GM21360 (cell line): ENCODE data around the gene ZNF407.

Experiments
- ATAC-seq: cut with Tn5 transposase; IDR thresholded peaks from one replicate; pipeline ENCODE4 v1.9.1; 2021; ENCODE audit warnings: mild to moderate bottlenecking, moderate library complexity; ENCODE audit not compliant: unreplicated experiment

Gene ZNF407

GRCh38 chr18:74914648-74915047 is 317.0 kb downstream of the ZNF407 start:
- no peak for ATAC-seq

DNA sequence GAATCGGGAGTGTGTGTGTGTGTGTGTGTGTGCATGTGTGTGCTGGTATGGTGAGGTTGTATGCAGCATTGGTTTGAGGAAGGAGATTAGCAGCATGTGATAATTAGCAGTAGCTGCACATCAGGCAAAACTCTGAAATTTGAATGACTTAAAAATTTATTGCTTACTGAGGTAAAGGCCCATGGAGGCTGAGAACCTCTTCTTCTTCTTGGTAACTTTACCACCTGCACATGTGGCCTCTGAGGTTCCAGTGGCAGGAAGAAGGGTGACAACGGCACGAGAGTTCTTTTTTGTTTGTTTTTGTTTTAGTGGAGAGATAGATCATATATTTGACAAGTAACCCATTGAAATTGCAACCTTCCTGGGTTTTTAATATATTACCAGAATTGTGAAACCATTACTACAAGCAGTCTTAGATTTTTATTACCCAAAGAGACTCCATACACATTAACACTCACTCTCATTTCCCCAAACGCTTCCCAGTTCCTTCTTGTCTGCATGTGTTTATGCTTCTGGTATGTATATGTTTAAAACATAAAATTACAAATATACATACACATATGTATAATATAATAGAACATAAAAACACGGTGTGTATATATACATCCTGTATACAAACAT is 319.2 kb downstream of the ZNF407 start:
- no peak for ATAC-seq

DNA sequence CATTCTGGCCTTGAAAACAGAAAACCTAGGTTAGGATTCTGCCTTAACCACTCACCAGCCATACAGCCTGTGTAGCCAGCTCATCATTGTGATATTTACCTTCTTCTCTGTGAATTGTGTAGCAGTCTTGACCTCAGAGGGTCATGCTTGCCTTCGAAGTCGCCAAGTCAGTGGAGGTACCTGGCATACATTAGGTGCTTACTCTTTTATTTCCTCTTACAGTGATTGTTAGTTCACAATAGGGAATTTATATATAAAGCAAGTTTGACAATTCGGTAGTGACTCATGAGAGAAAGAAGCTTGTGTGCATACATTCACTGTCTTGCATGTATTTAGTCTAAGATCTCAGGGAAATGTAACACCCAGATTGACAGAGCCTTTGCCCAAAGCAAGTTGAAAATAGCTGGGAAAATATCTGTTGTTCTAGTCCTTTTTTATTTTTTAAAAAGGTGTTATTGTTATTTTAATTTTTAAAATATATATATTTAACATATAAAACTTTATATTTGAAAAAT is 320.7 kb downstream of the ZNF407 start:
- ATAC-seq: no peak

DNA sequence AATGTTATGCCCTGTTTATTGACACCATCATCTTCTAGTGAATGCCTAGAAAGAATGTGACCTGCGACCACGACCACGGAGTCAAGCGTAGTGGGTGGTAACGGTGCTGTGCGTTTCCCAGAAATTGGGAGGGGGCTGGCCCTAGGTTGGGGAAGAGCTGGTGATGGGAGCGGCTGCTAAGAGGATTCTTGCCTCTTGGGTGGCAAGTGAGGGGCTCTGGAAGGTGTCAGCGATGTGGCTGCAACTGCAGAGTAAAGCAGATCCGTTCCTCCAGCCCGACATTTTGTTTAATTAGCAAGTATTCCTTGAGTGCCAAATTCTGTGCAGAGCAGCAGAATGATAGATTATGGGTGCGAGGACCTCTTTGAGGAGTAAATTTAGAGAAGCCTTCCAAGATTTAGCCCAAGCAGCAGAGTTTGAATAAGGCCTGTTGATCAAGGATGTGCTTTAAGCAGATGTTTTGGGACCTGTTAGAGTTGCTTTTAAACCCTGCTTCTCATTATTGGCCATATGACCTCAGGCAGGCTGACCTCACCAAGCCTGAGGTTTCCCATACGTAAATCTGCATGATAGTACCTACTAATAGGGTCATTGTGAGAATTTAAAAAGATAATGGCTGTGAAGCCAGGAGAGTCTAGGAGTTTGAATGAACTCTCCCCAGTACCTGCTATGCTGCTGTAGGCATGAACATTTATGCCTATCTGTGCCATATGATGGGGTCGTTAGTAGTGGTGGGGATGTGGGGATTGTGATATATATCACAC is 323.6 kb downstream of the ZNF407 start:
- ATAC-seq: no peak

- no peak for ATAC-seq
Measured at GRCh38 chr18:74926051-74926450, 328.4 kb downstream of the ZNF407 start.

DNA sequence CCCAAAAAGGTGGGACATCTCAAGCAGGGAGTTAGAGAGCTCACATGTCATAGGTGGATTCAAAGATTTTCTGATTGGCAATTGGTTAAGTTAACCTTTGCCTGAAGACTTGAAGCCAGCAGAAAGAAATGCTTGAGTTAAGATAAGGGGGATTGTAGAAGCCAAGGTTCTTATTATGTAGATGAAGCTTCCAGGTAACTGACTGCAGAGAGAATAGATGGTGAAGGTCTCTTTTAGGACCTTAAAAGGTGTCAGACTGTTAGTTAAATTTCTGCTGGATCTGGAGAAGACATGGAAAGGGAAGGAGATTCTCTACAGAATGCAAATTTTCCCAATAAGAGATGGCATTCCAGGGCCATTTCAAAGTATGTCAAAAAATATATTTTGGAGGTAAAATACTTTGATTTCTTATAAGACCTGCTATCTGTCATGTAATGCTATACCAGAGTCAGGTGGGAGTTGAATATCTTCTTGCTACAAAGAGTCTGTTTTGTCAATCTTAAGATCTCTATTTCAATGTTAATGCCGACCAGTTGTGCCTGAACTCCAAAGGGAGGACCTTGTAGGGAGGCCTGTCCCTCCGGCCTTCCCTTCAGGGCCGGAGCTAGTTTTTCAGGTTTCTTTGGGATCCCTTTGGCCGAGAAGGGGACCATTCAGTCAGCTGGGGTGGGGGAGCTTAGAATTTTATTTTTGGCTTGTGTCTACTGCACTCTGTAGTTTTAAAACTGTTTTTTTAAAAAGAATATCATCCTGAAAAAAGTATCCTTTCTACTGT is 330.7 kb downstream of the ZNF407 start:
- ATAC-seq: no peak

GRCh38 chr18:74929110-74929509 is 331.4 kb downstream of the ZNF407 start:
- ATAC-seq: no peak

- no peak for ATAC-seq
Measured at GRCh38 chr18:74930616-74931015, 332.9 kb downstream of the ZNF407 start.

DNA sequence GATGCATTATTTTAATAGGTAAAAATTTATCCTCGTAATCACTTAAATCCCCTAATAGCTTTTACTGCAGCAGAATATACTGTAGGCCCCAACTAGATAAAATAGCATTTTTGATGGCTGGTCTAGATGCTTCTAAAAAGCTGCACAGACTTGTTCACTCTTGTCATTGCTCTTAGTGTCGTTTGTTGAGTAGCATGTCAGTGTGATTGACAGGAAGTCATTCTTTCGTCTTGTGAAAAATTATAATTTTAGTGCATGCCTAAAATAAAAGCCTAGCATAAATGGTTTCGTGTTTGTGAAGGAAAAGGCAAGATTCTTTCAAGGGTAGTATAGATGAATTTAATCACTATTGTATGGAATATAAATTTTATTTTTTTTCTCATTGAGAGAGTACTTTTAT is 336.3 kb downstream of the ZNF407 start:
- ATAC-seq: no peak

DNA sequence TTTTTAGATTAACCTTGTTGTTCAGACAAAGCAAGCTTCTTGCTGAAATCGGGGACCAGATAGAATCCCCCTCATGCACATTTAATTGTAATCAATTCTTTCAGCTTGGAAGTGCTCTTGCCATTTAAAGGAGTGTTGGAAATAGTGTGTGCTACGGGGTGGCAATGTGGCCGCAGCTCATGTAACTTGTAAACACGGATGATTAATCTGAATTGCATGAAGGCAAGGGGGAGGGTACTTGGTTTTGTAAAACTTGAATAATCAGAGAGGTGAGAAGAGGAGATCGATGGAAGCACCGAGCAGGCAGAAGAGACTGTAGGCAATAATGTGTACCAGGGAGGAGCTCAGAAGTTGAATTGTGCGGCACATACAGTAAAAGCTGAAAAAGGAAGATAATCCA is 337.8 kb downstream of the ZNF407 start:
- no peak for ATAC-seq

GRCh38 chr18:74936343-74936742 is 338.7 kb downstream of the ZNF407 start:
- ATAC-seq: no peak

GRCh38 chr18:74937291-74937690 is 339.6 kb downstream of the ZNF407 start:
- ATAC-seq: no peak

DNA sequence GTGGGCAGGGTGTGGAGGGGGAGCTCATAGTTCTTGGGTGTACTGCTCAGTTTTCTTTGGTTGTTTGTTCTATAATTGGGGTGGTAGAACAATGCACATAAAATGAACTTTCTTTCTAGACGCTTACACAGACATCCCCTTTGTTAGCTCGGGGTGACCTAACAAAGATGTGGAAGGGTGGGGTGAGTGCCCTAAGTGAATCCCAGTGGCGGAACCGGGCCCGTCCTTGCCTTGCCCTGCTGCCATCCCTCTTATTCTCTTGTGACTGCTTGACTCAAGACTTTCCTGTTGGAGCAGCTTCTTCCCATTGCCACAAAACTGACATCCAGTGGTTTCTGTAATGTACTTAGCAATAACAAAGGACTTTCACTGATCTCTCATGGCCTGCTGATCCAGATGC is 343.2 kb downstream of the ZNF407 start:
- no peak for ATAC-seq

DNA sequence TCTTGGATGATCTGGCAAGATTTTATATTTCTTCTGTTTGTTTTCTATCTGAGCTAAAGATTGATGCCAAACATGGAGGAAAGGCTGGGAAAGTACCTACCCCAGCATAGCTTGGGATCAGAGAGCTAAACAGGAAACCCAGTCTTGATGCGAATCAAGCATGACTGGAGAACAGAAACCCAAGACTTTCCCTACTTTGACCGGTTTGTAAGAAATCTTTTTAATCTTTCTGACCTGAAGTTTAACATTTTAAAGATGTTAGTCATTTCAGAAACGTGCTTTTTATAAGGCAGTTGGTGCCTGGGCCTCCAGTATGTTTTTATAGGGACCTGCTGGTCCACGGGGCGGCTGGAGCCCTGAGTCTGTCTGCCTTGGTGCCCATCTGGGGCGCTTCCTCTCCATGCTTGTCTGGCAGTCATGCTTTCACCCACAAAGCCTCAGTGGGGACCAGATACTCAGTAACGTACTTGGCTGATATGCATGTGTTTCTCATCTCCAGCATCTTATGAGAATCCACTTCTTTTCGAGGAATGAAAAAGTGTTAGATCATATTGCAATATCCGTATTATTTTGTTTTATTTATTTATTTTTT is 344.7 kb downstream of the ZNF407 start:
- peak; percentile 90 for ATAC-seq

DNA sequence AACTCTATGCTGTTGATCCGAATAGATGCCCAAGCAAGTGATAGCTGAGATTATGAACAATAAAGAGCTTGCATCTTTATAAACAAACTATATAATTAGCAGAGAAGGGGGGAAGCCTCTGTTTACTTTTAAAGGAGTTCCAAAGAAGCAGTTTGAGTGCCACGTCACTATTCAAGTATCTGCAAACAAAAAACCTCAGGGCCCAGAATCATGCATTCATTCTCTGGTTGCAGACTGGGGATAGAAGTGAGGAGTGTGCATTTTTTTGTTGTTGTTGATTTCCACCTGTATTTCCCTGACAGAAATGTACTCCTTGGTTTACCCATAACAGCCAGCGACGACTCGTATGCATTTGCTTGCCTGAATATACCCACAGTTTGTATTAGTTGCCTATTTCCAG is 347.0 kb downstream of the ZNF407 start:
- no peak for ATAC-seq

GRCh38 chr18:74945774-74946545 is 348.3 kb downstream of the ZNF407 start:
- no peak for ATAC-seq

- ATAC-seq: no peak
Measured at GRCh38 chr18:74946646-74947375, 349.1 kb downstream of the ZNF407 start.

- ATAC-seq: no peak
Measured at GRCh38 chr18:74947417-74947816, 349.7 kb downstream of the ZNF407 start.

- no peak for ATAC-seq
Measured at GRCh38 chr18:74947875-74948274, 350.2 kb downstream of the ZNF407 start.

DNA sequence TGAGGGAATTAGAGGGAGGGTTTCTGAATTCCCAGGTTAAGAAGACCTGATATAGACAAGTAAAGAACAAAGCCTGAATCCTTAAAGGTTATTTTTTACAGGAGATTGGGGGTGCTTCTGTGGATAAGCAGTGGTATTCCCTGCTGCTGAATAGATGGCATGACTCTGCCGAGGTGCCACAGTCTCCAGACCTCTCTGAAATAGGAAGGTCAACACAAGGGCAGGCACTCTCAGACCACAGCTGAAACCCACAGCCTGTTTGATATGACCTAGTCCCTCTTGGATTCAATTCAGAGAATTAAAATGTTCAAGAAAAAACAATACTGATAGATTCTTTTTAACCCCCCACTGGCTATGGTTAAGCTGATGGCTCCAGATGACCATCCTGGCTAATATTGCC is 351.9 kb downstream of the ZNF407 start:
- ATAC-seq: no peak
